HAP-1 (cell line): ENCODE results near the gene PLSCR3.

Experiments
- DNase-seq, 2 experiments: peaks; one replicate each; pipeline ENCODE4 v3.0.0-alpha.2; 2016 to 2020; ENCODE audit warnings: low spot score in 2 of 2
- H3K27me3 ChIP-seq: fragments of 250-450 bp; sonication (Bioruptor Pico); 2 replicates; pipeline ENCODE4 v1.5.1; 2020; ENCODE audit warnings: low read depth, mild to moderate bottlenecking, moderate library complexity
- H3K36me3 ChIP-seq: fragments of 250-450 bp; sonication (Bioruptor Pico); replicated peaks from 2 replicates; pipeline ENCODE4 v1.5.1; 2020; ENCODE audit warnings: mild to moderate bottlenecking
- H3K4me1 ChIP-seq: fragments of 250-450 bp; sonication (Bioruptor Pico); 2 replicates; pipeline ENCODE4 v1.5.1; 2020; ENCODE audit warnings: mild to moderate bottlenecking
- H3K4me3 ChIP-seq: fragments of 250-450 bp; sonication (Bioruptor Pico); 2 replicates; pipeline ENCODE4 v1.5.1; 2020; ENCODE audit warnings: mild to moderate bottlenecking, moderate library complexity
- H3K9me3 ChIP-seq: fragments of 250-450 bp; sonication (Bioruptor Pico); 2 replicates; pipeline ENCODE4 v1.5.1; 2020; ENCODE audit warnings: mild to moderate bottlenecking, moderate library complexity
- in situ Hi-C: fragments of 300-500 bp; cut with MboI; formaldehyde crosslinking; loops from 3 replicates; pipeline ENCODE4 v1.14.3; 2020; ENCODE audit warnings: low sequenced_read_pairs, inconsistent platforms, mixed read lengths

The PLSCR3 gene

DNA sequence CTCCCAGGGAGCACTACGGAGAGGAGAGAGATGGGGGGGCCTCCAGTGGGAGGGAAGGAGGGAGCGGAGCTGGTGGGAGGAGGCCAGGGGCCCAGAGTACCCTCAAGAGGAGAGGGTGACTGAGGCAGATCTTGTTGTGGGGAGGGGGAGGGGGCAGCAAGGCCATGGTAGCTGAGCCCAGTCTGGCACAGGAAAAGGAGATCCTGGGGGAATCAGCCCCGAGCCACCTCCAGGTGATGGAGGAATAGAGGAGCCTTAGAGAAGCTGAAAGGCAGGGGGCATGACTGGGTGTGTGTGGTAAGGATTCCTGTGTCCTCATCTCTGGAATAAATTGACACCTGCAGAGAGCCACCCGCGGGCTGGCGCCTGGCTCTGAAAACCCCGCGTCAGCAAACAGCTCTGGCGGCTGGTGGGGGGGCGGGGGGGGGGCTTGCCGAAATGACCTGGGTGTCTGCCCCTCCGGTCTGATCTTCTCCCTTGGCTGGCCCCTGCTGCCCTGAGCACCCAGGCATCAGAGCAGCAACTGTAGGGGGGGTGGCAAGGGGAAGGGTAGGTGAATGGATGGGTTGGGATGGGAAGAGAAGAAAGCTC is 12.0 kb upstream of the PLSCR3 start:
- Histone ChIP-seq H3K9me3 (no peaks in the 10 kb centered on the region), H3K27me3 (no peaks in the 10 kb centered on the region), H3K4me3 (peak overlapping the region; percentile 69), H3K4me1 (peaks cover 6% of the 10 kb centered on the region), H3K36me3 (peaks cover 14% of the 10 kb centered on the region)
- in situ Hi-C loops: no loop called here
- peak in 1 of 2 experiments; percentile 26 for DNase-seq

DNA sequence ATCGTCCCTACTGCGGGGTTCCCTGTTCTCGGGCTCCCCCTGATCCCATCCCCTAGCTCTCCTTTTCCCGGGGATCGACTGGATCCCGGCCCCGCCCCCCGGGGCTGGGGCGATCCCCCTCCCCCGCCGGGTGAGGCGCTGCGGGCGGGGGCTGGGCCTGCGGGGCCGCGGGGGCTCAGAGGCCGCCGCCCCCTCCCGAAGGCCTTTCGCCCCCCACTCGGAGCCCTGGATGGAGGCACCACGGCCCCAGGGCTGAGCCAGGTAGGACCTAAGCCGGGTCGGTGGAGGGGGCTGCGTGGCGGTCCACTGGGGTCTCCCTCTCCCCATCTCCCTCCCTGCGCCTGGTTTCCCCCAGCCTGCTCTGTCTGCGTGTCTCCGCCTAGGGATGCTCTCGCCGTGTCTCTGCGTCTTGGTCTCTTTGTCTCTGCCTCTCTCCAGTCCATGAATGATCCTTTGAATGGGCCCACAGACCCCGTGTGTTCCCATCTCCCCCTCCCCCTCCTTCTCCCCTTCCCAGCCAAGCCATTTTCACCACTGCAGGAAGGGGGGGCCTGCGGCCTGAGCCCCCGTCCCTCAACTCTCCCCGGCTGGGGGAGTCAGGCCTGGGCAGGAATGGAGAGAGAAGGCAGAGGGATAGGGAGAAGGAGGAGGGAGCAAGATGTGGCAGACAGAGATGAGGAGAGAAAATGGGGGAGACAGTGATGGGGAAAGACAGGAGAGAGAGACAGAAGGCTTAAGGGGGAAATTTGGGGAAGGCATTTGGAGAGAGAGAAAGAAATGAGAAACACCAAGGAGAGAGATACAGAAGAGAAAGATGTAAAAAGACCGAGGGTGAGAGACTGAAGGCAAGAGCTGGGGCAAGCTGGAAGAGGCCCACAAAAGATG is 11.3 kb upstream of the PLSCR3 start:
- Histone ChIP-seq H3K4me3 (peak overlapping the region; percentile 69), H3K27me3 (no peaks in the 10 kb centered on the region), H3K4me1 (peaks cover 6% of the 10 kb centered on the region), H3K9me3 (no peaks in the 10 kb centered on the region), H3K36me3 (peaks cover 14% of the 10 kb centered on the region)
- in situ Hi-C loops: no loop called here
- peak in 1 of 2 experiments; percentile 40 for DNase-seq

DNA sequence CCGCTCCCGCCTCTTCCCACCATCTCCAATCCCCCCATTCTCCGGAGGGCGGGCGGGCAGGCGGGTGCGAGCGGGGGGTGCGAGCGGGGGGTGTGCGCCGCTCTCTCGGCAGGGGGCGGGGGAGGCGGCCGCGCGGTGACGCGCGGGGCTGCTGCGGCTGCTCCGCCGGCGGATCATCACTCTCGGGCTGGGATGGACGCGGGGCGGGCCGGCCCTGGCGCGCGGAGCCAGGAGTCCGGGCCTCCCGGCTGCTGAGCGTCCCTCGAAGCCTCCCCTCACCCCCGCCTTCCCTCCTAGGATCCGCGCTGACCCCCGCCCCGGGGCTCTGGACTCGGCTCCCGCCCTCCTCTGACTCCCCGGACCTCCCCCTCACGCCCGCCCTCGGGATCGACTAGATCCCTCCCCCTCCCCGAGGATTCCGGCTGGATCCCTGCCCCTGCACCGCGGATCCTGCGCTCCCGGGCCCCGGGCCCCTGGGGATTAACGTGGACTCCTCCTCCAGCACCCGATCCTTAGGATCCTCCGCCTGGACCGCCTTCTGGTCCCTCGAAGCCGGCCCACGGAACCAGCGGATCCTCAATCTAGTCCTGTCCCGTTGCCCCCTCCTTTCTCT is 10.5 kb upstream of the PLSCR3 start:
- Histone ChIP-seq H3K9me3 (no peaks in the 10 kb centered on the region), H3K27me3 (no peaks in the 10 kb centered on the region), H3K4me3 (peak overlapping the region; percentile 69), H3K36me3 (peaks cover 10% of the 10 kb centered on the region), H3K4me1 (peaks cover 6% of the 10 kb centered on the region)
- DNase-seq: peak in 1 of 2 experiments; percentile 74
- in situ Hi-C loops: no loop called here

DNA sequence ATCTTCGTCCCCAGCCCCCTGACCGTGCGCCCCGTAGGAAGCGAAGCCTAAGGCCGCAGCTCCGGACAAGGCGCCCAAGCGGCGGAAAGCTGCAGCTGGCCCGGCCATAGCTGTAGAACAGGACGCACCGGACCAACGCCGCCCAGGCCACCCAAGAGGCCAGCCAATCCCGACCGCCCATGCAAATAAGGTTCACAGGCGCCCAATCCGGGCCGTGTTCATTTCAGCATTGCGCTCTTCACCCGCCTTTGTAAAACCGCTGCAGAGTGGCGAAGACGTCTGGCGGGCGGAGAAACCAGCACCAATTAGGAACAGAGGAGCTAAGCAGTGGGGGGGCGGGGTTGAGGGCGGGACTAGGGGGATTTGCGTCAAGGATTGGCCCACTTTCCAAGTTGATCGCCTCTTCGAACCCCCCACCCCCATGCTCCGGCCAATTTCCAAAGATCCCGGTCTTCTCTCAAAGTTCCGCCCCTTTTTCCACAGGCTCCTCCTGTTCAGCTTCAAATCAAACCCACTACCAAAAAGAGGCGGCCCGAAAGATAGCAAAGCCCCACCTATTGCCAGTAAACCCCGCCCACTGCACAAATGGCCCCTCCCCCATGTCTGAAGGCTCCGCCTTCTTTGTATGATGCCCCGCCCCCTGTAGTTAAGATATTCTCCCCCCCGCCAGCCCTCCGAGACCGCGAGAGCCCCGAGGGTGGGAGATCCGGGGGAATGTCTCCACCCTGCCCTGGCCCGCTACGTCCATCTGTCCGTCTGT is 9.8 kb upstream of the PLSCR3 start, which contains the start of gene TMEM256:
TMEM256 (minus strand) TSS at position 121 of the 760 bp plus-strand sequence; CDS start at position 108, 13 bp downstream.
- Histone ChIP-seq H3K4me1 (peaks cover 6% of the 10 kb centered on the region), H3K4me3 (peak within 1 kb of the TSS; percentile 69), H3K36me3 (peaks cover 5% of the 10 kb centered on the region; the same call in 1 of the 2 replicates), H3K9me3 (no peaks in the 10 kb centered on the region), H3K27me3 (no peaks in the 10 kb centered on the region)
- peak; percentile 99 for DNase-seq
- in situ Hi-C loops: no loop called here

DNA sequence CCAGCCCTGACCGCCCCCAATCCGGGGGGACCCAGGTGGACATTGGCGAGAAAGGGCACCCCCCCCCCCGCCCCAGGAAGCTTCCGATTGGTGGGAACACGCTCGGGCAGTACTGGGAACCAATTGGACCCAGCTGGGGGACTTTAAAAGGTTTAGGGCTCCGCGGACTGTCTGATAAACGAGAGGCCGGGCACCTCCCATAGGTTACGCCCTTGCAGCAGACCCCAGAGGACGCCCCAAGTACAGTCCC is 9.3 kb upstream of the PLSCR3 start:
- H3K4me3 ChIP-seq: peak overlapping the region; percentile 69
- no peak for DNase-seq
- H3K27me3 ChIP-seq: no peaks in the 10 kb centered on the region
- no peaks in the 10 kb centered on the region for H3K9me3 ChIP-seq
- in situ Hi-C loops: no loop called here
- peaks cover 6% of the 10 kb centered on the region for H3K4me1 ChIP-seq
- H3K36me3 ChIP-seq: peaks cover 5% of the 10 kb centered on the region; the same call in 1 of the 2 replicates

DNA sequence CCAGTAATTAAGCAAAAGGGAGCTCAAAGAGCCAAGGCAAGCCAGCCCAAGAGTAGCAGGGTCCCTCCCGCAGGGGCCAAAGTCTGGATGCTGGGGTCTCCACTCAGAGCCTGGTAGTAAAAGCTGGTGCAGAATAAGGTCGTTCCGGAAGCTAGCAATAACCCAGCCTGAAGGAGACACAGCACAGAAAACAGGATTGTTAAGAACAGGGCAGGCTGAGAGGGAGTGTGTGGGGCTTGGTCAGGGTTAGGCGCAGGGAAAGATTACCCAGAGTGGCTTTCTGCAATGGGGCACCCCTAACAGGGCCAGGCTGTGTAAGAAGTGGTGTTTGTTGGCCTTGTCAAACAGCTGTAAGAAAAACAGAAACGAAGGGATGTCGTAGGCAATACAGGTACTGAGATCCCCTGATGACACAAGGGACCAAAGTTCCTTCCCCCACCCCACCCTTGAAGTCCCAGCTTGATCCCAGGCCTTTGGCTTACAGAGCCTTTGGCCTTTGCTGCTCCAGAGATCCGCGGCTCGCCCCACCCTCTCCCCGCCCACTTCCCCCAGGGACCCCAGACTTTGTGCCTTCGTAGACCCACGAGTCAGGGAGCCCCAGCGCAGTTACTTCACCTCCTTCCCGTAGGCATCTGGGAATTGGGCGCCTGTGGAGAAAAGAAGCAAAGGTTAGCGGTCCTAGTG is 8.9 kb upstream of the PLSCR3 start:
- in situ Hi-C loops: no loop called here
- Histone ChIP-seq H3K36me3 (peaks cover 5% of the 10 kb centered on the region; the same call in 1 of the 2 replicates), H3K9me3 (no peaks in the 10 kb centered on the region), H3K4me3 (peak overlapping the region; percentile 69), H3K27me3 (no peaks in the 10 kb centered on the region), H3K4me1 (peaks cover 6% of the 10 kb centered on the region)
- DNase-seq: peak; percentile 10 to 79

DNA sequence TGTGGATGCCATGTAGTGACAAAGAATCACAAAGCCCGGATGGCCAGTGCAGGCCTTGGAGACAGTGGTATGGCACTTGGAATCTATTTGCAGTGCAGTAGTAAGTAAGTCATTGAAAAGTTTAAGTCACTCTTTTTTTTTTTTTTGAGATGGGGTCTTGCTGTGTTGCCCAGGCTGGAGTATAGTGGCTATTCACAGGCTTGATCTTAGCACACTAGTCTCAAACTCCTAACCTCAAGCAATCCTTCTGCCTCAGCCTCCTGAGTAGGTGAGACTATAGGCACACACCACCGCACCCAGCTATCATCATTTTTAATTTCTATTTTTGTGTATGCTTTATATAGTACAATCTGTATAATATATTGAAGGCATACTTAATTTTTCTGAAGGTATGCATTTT is 4.3 kb upstream of the PLSCR3 start:
- no peak for DNase-seq
- in situ Hi-C loops: no loop called here

DNA sequence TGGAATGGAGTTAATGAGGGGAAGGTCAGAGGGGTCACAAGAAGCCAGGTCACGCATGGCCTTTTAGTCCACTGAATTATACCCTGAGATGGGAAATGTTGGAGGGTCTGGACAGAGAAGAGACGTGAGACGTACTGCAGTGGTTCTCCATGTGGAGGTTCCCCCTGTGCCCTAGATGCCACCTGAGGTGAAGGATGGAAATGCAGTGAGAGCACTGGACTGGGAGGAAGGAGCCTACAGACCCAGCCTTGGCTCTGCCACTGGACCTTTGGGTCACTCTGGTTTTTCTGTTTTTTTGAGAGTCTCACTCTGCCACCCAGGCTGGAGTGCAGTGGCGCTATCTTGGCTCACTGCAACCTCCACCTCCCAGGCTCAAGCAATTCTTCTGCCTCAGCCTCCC is 1.8 kb upstream of the PLSCR3 start:
- in situ Hi-C loops: no loop called here
- no peak overlapping the region for H3K4me3 ChIP-seq
- DNase-seq: no peak

More for the DNA sequence above, 4.3 kb upstream of the PLSCR3 start:
- no peaks in the 10 kb centered on the region for H3K9me3 ChIP-seq
- peaks cover 5% of the 10 kb centered on the region; the same call in 1 of the 2 replicates for H3K36me3 ChIP-seq
- peaks cover 13% of the 10 kb centered on the region for H3K4me1 ChIP-seq
- H3K27me3 ChIP-seq: no peaks in the 10 kb centered on the region
- H3K4me3 ChIP-seq: no peak overlapping the region

DNA sequence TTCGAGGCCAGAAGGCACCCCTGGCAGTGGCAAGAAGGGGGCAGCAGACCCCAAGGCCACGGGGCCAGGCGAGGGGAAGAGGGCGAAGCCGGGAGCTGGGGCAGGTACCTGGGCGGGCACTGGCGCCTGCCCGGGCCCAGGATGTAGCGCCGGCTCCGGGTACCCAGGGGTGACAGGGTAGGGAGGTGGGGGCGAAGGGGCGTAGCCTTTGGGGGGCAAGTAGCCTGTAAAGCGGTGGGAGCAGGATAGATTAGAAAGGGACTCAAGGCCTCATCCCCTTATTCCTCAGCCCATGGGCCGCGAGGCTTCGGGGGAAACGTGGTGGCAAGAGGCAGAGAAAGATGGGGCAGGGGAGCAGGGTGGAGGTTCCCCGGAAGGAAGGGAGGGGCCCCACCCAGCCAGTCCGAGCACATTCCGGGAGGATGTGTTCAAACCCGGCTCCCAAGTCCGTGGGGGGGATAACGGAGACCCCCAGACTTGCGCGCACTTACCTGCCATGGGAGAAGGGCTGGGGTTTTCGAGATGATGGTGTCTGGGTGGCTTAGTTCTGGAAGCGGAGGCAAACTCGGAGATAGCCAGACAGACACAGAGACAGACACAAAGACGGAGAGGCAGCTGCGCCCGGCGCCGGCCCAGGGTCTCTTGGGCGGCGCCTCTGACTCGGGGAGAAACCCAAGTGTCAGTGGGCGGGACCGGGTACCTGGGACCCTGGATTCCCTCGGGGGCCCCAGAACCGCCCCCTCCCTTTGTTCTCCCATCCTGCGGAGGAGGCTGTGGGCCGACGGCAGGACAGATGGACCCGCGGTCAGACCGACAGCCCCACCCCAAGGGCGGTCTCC is 493 bp downstream of the PLSCR3 start:
- H3K4me3 ChIP-seq: peak overlapping the region; percentile 61
- peaks cover 6% of the 10 kb centered on the region for H3K4me1 ChIP-seq
- no peaks in the 10 kb centered on the region; the same call in 1 of the 2 replicates for H3K36me3 ChIP-seq
- H3K27me3 ChIP-seq: no peaks in the 10 kb centered on the region
- peak; percentile 56 to 79 for DNase-seq
- in situ Hi-C loops: no loop called here
- H3K9me3 ChIP-seq: no peaks in the 10 kb centered on the region

More for the DNA sequence above, 1.8 kb upstream of the PLSCR3 start:
- Histone ChIP-seq H3K9me3 (no peaks in the 10 kb centered on the region), H3K36me3 (no peaks in the 10 kb centered on the region; the same call in 1 of the 2 replicates), H3K4me1 (peaks cover 6% of the 10 kb centered on the region), H3K27me3 (no peaks in the 10 kb centered on the region)

DNA sequence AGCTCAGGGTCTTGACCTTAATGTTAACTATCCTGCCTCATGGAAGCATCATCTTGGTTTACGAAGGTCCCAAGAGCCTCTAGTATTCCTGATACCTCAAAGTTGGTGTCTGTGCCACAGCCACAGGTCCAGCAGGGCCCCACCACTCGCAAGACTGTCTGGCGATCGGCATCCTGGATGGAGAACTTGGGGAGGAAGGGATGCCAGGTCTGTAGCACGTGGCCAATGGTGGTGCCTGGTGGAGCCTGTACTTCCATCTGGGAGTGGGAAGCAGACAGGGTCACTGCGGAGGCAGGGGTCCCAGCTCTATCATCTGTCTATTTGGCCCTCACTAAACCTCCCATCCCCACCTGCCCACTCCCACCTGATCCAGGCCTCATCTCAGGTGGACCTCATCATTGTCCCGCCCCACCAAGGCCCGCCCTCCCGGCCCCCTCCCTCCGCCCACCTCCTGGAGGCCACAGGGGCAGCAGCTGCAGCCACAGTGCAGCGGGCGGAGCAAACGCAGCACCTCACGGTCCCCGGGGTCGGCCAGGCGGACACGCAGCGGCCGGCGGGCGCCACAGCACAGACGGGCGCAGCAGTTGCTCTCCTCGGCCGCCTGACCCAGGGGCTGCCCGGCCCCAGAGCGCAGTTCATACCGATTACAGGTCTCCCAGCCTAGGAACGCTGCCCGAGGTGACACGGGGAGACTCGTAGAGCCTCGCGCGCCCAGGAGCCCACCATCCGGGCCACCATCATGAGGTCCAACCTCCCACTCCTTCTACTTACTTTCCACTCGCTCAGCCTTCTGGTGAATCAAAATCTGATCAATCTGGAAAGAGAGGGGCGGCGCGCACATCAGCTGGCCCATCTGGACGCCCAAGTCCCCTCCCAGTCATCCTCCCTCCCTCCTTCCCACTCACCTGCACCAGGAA is 1.4 kb downstream of the PLSCR3 start:
- no peaks in the 10 kb centered on the region; the same call in 1 of the 2 replicates for H3K36me3 ChIP-seq
- peaks cover 6% of the 10 kb centered on the region for H3K4me1 ChIP-seq
- in situ Hi-C loops: no loop called here
- H3K27me3 ChIP-seq: no peaks in the 10 kb centered on the region
- H3K9me3 ChIP-seq: no peaks in the 10 kb centered on the region
- peak overlapping the region; percentile 61 for H3K4me3 ChIP-seq
- no peak for DNase-seq

DNA sequence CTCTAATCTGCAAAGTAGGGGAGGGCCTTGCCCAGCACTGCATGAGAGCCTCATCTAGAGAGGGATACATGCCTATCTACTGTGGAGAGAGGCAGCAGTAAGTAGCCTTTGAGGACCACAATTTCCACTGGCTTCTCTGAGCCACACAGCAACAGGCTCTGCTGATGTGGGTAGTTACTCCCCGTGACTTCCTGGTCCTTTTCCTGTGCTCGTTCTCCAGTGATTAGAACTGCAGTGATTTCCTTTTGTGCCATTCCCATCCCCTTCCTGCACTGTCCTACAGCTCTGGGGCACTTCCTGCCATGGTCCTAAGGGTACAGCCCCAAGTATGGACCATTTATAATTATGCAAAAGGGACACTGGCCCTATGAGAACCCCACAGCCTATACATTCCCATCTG is 3.0 kb downstream of the PLSCR3 start:
- Histone ChIP-seq H3K9me3 (no peaks in the 10 kb centered on the region), H3K36me3 (no peaks in the 10 kb centered on the region; the same call in 1 of the 2 replicates), H3K4me3 (no peak overlapping the region), H3K27me3 (no peaks in the 10 kb centered on the region), H3K4me1 (peaks cover 6% of the 10 kb centered on the region)
- DNase-seq: no peak
- in situ Hi-C loops: no loop called here
